HepG2 (cell line): ENCODE data around the gene SLC6A17. TPM values are rescaled to one million over a fixed set of nuclear protein-coding genes. Genes with fewer than 3 reads are reported as not detected.

ENCODE experiments used
- ATAC-seq: fragments of 200-7000 bp; cut with Tn5 transposase; 3 replicates; pipeline ENCODE4 v1.9.1; 2020; ENCODE audit warnings: mild to moderate bottlenecking, moderate library complexity
- BruUV-seq: library from RNA; stranded (reverse); fragments of 400-500 nt; replicated peaks from 2 replicates; lab custom pipeline; 2021; lab: Mats Ljungman, UMichigan
- CTCF ChIA-PET: fragments of 300-600 bp; formaldehyde crosslinking; extraction: SDS; loops from one replicate; lab custom pipeline; 2021; ENCODE audit warnings: low total read pairs, inconsistent platforms, low intra/inter-chr PET ratio; lab: Yijun Ruan, JAX
- POLR2A ChIA-PET: fragments of 350-600 bp; sonication (Branson Sonifier 250); formaldehyde crosslinking; loops from one replicate; lab custom pipeline; 2020; ENCODE audit warnings: antibody characterized with exemption, inconsistent platforms; lab: Yijun Ruan, JAX
- DNase-seq: peaks from one replicate; pipeline ENCODE4 v3.0.0-alpha.2; 2015; ENCODE audit warnings: low spot score
- FAIRE-seq: peaks from 3 replicates; lab custom pipeline; 2011; peaks lifted over from hg19 to GRCh38; lab: Jason Lieb, UNC
- H2AFZ ChIP-seq: one replicate; pipeline ENCODE4 v1.6.1; 2011; ENCODE audit warnings: low read length, inconsistent platforms
- H3K27ac ChIP-seq: fragments of 300-600 bp; 3 replicates; pipeline ENCODE4 v1.8.0; 2011; ENCODE audit warnings: mixed run types, mild to moderate bottlenecking, mixed read lengths, low read length, inconsistent platforms; ENCODE audit not compliant: insufficient read depth; ENCODE audit errors: extremely low read length
- H3K27me3 ChIP-seq, 2 experiments: fragments of 200-600 bp in 1 of 2; 2 replicates in 1 of 2; 3 replicates in 1 of 2; pipeline versions ENCODE4 v1.6.0 to v1.8.0; 2011; ENCODE audit warnings: low read length in 2 of 2, mild to moderate bottlenecking in 2 of 2, moderate library complexity in 2 of 2, inconsistent platforms in 1 of 2; ENCODE audit not compliant: insufficient read depth in 2 of 2, control insufficient read depth in 1 of 2
- H3K36me3 ChIP-seq, 2 experiments: fragments of 200-600 bp in 1 of 2; replicated peaks in 1 of 2; 2 replicates in 1 of 2; 3 replicates in 1 of 2; pipeline versions ENCODE4 v1.5.1 to v1.8.0; 2011; ENCODE audit warnings: low read length in 2 of 2, inconsistent platforms in 1 of 2; ENCODE audit not compliant: insufficient read depth in 2 of 2, control insufficient read depth in 1 of 2
- H3K4me1 ChIP-seq: 2 replicates; pipeline ENCODE4 v1.5.1; 2012; ENCODE audit warnings: low read length, inconsistent platforms; ENCODE audit not compliant: insufficient read depth
- H3K4me2 ChIP-seq: 2 replicates; pipeline ENCODE4 v1.6.0; 2011; ENCODE audit warnings: low read depth, low read length, inconsistent platforms
- H3K4me3 ChIP-seq, 3 experiments: fragments of 200-600 bp in 1 of 3; sonication (generic), shearing (Covaris generic) in 1 of 3; replicated peaks in 1 of 3; 2 replicates each; pipeline ENCODE4 v1.5.1; 2011 to 2016; ENCODE audit warnings: low read length in 3 of 3, inconsistent platforms in 2 of 3, low read depth in 2 of 3, mild to moderate bottlenecking in 2 of 3, control low read depth in 1 of 3, mixed read lengths in 1 of 3; ENCODE audit not compliant: insufficient read depth in 1 of 3
- H3K79me2 ChIP-seq: one replicate; pipeline ENCODE4 v1.6.1; 2011; ENCODE audit warnings: low read length, inconsistent platforms; ENCODE audit not compliant: insufficient read depth
- H3K9ac ChIP-seq: 2 replicates; pipeline ENCODE4 v1.6.0; 2011; ENCODE audit warnings: mild to moderate bottlenecking, low read depth, low read length, inconsistent platforms; ENCODE audit not compliant: insufficient read depth
- H3K9me3 ChIP-seq: 2 replicates; pipeline ENCODE4 v1.5.1; 2012; ENCODE audit warnings: mild to moderate bottlenecking, low read length
- H4K20me1 ChIP-seq: 2 replicates; pipeline ENCODE4 v1.6.0; 2011; ENCODE audit warnings: inconsistent platforms, mild to moderate bottlenecking, low read length, moderate library complexity; ENCODE audit not compliant: insufficient read depth
- MBNL3 ChIP-seq: fragments of 250-450 bp; sonication (Bioruptor Pico); conservative IDR thresholded peaks from 2 replicates; pipeline ENCODE4 v1.8.0; 2022; ENCODE audit warnings: mild to moderate bottlenecking, inconsistent platforms
- NCOA5 ChIP-seq: sonication (generic); formaldehyde crosslinking; IDR thresholded peaks from 2 replicates; pipeline ENCODE4 v1.4.0; 2020; ENCODE audit warnings: missing genetic modification reagents
- PITX1 ChIP-seq: sonication (generic); formaldehyde crosslinking; IDR thresholded peaks from 2 replicates; pipeline ENCODE4 v1.5.1; 2020; ENCODE audit warnings: mild to moderate bottlenecking, missing genetic modification reagents
- POGZ ChIP-seq: sonication (generic); formaldehyde crosslinking; IDR thresholded peaks from 2 replicates; pipeline ENCODE4 v1.4.0; 2020; ENCODE audit warnings: mild to moderate bottlenecking, missing genetic modification reagents
- RFXANK ChIP-seq: IDR thresholded peaks from 2 replicates; pipeline ENCODE4 v1.6.1; 2016
- SMC3 ChIP-seq: IDR thresholded peaks from 2 replicates; pipeline ENCODE4 v1.6.1; 2011; ENCODE audit warnings: low read length, improper control_type of control experiment
- TRIM22 ChIP-seq: fragments of 450-650 bp; IDR thresholded peaks from 2 replicates; pipeline ENCODE4 v1.6.1; 2017
- ZBTB37 ChIP-seq: sonication (generic); formaldehyde crosslinking; IDR thresholded peaks from 2 replicates; pipeline ENCODE4 v1.4.0; 2020; ENCODE audit warnings: mild to moderate bottlenecking, missing genetic modification reagents
- ZNF33B ChIP-seq: sonication (generic); formaldehyde crosslinking; IDR thresholded peaks from 2 replicates; pipeline ENCODE4 v1.5.1; 2020; ENCODE audit warnings: mild to moderate bottlenecking, missing genetic modification reagents
- ZNF597 ChIP-seq: sonication (generic); formaldehyde crosslinking; IDR thresholded peaks from 2 replicates; pipeline ENCODE4 v1.5.0; 2020; ENCODE audit warnings: missing genetic modification reagents
- ZNF598 ChIP-seq: sonication (generic); formaldehyde crosslinking; IDR thresholded peaks from 2 replicates; pipeline ENCODE4 v1.5.1; 2020; ENCODE audit warnings: mild to moderate bottlenecking, missing genetic modification reagents, borderline replicate concordance
- ZNF674 ChIP-seq: sonication (generic); formaldehyde crosslinking; IDR thresholded peaks from 2 replicates; pipeline ENCODE4 v1.5.0; 2020; ENCODE audit warnings: low read depth, mild to moderate bottlenecking, missing genetic modification reagents
- WGBS: methylation state at CpG from one replicate; pipeline ENCODE4 v1.1.6; 2017; ENCODE audit warnings: low lambda C conversion rate; 5-methylcytosine and 5-hydroxymethylcytosine counted together
- in situ Hi-C: cut with HindIII; loops from 2 replicates; pipeline ENCODE4 v1.10.0; 2017; ENCODE audit warnings: low pct_unique_long_range_greater_than_20kb; ENCODE audit not compliant: extremely low pct_ligation_motif_present
- intact Hi-C: fragments of 100-400 bp; cut with micrococcal nuclease; formaldehyde crosslinking; loops from one replicate; pipeline ENCODE4 v1.10.0; 2022; ENCODE audit not compliant: unreplicated experiment
- polyA plus RNA-seq, 8 experiments: library from polyadenylated mRNA; depleted of rRNA in 3 of 8; stranded (reverse) in 7 of 8; unstranded in 1 of 8; fragments of >200 nt; fragmentation: Illumina TruSeq in 4 of 8; extraction: Trizol in 4 of 8; gene quantifications; 2 replicates each; pipeline versions ENCODE4 v1.2.1 to v1.2.3, GENCODE V29; 2011 to 2016; ENCODE audit warnings: low read depth in 4 of 8, missing spikeins in 1 of 8, mixed read lengths in 1 of 8; ENCODE audit not compliant: insufficient read depth in 1 of 8
- total RNA-seq, 5 experiments: library from RNA; depleted of rRNA; stranded (reverse); fragments of >200 nt; fragmentation: Illumina TruSeq; extraction: Trizol; gene quantifications; 2 replicates each; pipeline ENCODE4 v1.2.3, GENCODE V29; 2016; ENCODE audit warnings: low read depth in 1 of 5
- TF ChIP-seq, protein P1 (sequence below): sonication (generic); formaldehyde crosslinking; IDR thresholded peaks from 2 replicates; pipeline ENCODE4 v1.4.0; 2020; ENCODE audit warnings: missing genetic modification reagents, borderline replicate concordance
- TF ChIP-seq, protein P2 (sequence below): sonication (generic); formaldehyde crosslinking; IDR thresholded peaks from 2 replicates; pipeline ENCODE4 v1.4.0; 2020; ENCODE audit warnings: mild to moderate bottlenecking, missing genetic modification reagents

Gene SLC6A17
- total and polyA plus RNA-seq, 2 of the 13 experiments (the other 11 are each of a cell fraction or from before 2014, with no cell fraction given) = not detected

GRCh38 chr1:110215621-110216515 lies 65.6 kb downstream of the SLC6A17 start:
- POLR2A ChIA-PET = interaction anchor here (0.6 kb wide), 1 partner anchor 64 kb away, joined by 4 read pairs; no protein-coding TSS in a partner anchor
- Histone ChIP-seq H3K4me1 (no peaks in the 10 kb centered on the region), H3K27me3 (peaks cover 2 to 32% of the 10 kb centered on the region in 2 experiments; a peak in 3 of 5 replicates), H3K9ac (no peak overlapping the region), H3K79me2 (no peaks in the 10 kb centered on the region), H3K9me3 (no peaks in the 10 kb centered on the region), H3K4me2 (no peak overlapping the region), H4K20me1 (no peaks in the 10 kb centered on the region), H3K36me3 (no peaks in the 10 kb centered on the region), H3K27ac (no peak overlapping the region), H3K4me3 (no peak overlapping the region), H2AFZ (no peak overlapping the region)
- in situ Hi-C loops = no loop called here
- 28% methylated on average over 3 of the region's 7 CpGs for WGBS
- intact Hi-C loops = no loop called here
- CTCF ChIA-PET = no interaction called here
- no peak for ATAC-seq
- no peak for DNase-seq
- FAIRE-seq = no peak
- no TSS peak for BruUV-seq
- TF ChIP-seq, protein P1, sequence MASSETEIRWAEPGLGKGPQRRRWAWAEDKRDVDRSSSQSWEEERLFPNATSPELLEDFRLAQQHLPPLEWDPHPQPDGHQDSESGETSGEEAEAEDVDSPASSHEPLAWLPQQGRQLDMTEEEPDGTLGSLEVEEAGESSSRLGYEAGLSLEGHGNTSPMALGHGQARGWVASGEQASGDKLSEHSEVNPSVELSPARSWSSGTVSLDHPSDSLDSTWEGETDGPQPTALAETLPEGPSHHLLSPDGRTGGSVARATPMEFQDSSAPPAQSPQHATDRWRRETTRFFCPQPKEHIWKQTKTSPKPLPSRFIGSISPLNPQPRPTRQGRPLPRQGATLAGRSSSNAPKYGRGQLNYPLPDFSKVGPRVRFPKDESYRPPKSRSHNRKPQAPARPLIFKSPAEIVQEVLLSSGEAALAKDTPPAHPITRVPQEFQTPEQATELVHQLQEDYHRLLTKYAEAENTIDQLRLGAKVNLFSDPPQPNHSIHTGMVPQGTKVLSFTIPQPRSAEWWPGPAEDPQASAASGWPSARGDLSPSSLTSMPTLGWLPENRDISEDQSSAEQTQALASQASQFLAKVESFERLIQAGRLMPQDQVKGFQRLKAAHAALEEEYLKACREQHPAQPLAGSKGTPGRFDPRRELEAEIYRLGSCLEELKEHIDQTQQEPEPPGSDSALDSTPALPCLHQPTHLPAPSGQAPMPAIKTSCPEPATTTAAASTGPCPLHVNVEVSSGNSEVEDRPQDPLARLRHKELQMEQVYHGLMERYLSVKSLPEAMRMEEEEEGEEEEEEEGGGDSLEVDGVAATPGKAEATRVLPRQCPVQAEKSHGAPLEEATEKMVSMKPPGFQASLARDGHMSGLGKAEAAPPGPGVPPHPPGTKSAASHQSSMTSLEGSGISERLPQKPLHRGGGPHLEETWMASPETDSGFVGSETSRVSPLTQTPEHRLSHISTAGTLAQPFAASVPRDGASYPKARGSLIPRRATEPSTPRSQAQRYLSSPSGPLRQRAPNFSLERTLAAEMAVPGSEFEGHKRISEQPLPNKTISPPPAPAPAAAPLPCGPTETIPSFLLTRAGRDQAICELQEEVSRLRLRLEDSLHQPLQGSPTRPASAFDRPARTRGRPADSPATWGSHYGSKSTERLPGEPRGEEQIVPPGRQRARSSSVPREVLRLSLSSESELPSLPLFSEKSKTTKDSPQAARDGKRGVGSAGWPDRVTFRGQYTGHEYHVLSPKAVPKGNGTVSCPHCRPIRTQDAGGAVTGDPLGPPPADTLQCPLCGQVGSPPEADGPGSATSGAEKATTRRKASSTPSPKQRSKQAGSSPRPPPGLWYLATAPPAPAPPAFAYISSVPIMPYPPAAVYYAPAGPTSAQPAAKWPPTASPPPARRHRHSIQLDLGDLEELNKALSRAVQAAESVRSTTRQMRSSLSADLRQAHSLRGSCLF (CRISPR knock-in tag) = no peak
- TF ChIP-seq MBNL3 (CRISPR knock-in tag) (no peak), ZBTB37 (CRISPR knock-in tag) (no peak), SMC3 (no peak), TRIM22 (no peak), POGZ (CRISPR knock-in tag) (no peak), ZNF674 (no peak), ZNF33B (CRISPR knock-in tag) (no peak), RFXANK (CRISPR knock-in tag) (no peak), PITX1 (CRISPR knock-in tag) (no peak), NCOA5 (no peak), ZNF598 (CRISPR knock-in tag) (no peak), ZNF597 (CRISPR knock-in tag) (no peak)
- TF ChIP-seq, protein P2, sequence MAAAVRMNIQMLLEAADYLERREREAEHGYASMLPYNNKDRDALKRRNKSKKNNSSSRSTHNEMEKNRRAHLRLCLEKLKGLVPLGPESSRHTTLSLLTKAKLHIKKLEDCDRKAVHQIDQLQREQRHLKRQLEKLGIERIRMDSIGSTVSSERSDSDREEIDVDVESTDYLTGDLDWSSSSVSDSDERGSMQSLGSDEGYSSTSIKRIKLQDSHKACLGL (CRISPR knock-in tag) = no peak
